Umbilical cord (tissue), 2 donors: ENCODE results near the gene SART3. TPM values are rescaled to one million over a fixed set of nuclear protein-coding genes. Genes with fewer than 3 reads are reported as not detected.
"Not testable (repeated sequence)": the region's sequence is repeated elsewhere in the genome, so short reads cannot be mapped to it uniquely, and the experiment has no call there.

Experiments
- DNase-seq: peaks from one replicate; pipeline ENCODE4 v3.0.0-alpha.2; 2015; ENCODE audit warnings: low spot score
- total RNA-seq: library from RNA; depleted of rRNA; stranded (reverse); fragments of >200 nt; gene quantifications from one replicate; pipeline ENCODE4 v1.2.3, GENCODE V29; 2014; ENCODE audit warnings: low replicate concordance; ENCODE audit not compliant: insufficient read depth

The SART3 gene
- total RNA-seq, 1 donor from 2014 or later: 40.7 TPM

DNA sequence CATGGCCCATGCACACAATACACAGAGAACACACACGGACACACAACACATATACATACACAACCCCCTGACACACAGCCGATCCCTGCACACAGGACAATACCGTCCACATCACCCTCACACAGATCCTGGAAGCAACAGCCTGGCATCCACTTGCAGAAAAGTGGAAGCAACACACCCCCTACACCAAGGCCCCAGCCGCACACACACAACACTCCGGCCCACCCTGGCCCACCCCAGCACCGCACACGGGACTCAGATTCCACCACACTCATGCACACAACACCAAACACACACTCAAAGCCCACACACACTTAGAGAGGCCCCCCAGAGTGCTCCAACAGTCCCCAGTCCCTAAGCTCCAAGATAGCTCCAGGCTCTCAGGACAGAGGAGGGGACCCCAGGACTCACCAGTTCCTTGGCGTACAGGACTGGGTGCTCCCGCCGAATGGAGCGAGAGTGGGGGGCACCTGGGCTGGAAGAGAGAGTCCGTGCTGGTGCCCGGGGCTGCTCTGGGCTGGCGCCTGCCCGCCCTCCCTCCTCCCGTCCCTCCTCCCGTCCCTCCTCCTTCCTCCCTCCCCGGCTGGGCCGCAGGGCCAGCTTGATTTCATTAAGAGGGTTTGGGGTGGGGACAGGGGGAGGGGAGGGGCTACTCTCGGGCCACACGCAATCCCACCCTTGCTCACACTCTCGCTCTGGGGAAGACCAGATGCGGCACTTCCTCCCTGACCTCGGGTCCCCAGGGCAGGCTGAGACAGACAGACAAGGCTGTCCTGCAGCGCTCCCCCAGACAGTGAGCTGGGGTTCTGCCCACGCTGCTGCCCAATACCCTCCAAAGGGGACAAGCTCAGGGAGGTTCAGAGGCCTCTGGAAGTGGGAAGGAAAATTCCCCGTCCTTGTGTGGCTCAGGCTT lies 36.8 kb upstream of the SART3 start, which contains the start of gene TMEM119:
Gene TMEM119, minus strand, starts transcription at position 526 of the 913 bp plus-strand sequence. CDS start 5,701 bp downstream, outside the sequence.
- peak; percentile 80 for DNase-seq

DNA sequence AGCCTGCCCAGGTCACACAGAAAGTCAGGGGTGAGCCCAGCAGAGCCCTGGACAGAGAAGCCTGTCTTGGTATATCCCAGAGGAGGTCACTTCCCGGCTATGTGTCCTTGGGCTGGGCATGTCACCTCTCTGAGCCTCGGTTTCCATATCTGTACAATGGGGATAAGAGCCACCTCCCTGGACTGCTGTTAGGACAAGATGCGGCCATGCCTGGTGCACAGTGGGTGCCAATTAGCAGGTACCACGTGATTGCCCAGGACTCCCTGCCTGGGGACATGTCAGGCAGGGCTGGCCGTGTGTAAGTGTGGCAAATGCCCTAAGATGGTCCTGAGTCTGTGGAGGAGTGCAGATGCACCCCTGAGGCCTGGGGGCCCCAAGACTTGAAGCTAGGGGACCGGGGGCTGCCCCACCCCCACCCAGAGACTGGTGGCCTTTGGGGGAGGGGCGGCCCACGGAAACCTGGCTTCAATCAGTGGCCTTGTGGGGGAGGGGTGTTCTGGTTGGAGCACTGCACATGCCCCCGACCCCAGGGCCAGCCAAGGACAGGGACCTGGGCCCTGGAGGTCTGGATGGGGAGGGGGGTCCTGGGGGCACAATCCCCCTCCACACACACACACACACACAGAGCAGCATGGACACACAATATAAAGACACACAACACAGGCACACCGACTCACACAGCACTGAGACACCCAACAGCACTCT lies 36.0 kb upstream of the SART3 start:
- DNase-seq: no peak

DNA sequence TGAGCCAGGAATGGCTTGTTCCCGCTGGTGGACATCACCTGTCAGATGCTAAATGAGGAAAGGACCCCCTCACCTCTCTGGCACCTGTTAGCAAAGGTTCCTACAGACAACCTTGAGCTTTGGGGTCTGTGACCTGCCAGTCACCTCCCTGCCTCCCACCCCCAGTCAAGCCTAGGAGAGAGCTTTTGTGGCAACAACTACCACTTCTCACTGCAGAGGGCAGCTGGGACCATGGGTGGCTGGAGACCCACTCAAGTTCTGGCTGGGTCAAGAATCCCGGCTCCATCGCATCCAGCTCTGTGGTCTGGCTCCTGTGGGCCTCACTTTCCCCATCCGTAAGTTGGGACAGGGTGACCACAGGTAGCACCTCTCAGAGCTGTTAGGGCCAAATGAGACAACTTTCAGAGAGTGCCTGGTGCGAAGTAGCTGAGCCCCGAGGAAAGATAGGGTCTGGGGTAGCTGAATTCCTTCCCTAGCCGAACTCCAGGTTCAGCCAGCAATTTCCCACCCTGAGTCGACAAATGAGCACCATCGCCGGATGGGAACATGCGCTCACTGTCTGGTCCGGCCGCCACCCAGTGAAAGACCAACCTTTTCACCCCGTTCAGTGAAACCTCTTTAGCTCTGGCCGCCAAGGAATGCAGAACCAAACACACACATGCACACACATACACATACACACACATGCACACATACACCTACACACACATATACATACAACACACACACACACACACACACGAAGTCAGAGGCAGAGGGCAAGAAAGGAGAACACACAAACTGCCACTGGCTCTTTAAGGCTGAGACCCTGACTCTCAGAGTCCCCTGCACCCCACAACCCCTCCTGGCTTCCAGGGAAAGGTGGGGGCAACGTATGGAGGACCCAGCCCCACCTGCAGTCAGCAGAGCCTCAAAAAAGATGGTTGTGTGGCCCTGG lies 35.0 kb upstream of the SART3 start:
- peak; percentile 33 for DNase-seq

- DNase-seq: no peak
These were observed 34.2 kb upstream of the SART3 start for GRCh38 chr12:108594960-108595710.

- DNase-seq: no peak
These were observed 33.4 kb upstream of the SART3 start for GRCh38 chr12:108594323-108594903.

DNA sequence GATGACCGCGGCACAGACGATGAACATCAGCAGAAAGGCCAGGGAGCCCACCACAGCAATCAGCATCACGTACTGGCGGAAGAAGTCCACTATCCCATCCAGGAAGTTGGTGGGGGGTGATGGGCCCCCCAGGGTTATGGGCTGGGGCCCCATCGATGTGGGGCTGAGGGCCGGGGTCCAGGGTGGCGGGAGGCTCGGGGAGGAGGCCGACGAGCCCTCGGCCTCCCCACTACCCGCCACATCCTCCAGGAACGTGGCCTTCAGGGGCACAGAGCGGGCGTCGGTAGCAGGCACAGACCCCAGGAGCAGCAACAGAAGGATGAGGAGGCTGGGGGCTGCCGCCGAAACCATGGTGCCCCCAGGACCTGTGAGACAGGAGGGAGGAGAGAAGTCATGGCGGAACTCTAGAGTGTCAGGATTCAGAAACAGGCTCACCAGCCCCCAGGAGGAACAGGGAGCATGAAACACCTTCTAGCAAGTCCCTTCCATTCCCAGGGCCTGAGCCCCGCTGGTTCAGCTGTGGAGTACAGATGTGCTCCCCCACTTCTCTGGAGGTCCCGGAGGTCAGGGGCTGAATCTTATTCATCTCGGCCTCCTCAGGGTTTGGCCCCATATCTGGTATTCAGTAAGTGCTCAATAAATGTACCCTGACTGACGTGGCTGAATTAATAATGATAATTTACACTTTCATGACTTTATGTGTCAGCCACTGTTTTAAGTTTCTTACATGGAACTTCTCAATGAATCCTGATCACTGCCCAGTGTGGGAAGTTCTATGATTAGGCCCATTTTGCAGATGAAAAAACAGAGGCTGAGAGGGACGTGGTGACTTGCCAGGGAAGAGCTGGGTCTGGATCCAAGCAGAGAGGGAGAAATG lies 31.3 kb upstream of the SART3 start:
- no peak for DNase-seq

DNA sequence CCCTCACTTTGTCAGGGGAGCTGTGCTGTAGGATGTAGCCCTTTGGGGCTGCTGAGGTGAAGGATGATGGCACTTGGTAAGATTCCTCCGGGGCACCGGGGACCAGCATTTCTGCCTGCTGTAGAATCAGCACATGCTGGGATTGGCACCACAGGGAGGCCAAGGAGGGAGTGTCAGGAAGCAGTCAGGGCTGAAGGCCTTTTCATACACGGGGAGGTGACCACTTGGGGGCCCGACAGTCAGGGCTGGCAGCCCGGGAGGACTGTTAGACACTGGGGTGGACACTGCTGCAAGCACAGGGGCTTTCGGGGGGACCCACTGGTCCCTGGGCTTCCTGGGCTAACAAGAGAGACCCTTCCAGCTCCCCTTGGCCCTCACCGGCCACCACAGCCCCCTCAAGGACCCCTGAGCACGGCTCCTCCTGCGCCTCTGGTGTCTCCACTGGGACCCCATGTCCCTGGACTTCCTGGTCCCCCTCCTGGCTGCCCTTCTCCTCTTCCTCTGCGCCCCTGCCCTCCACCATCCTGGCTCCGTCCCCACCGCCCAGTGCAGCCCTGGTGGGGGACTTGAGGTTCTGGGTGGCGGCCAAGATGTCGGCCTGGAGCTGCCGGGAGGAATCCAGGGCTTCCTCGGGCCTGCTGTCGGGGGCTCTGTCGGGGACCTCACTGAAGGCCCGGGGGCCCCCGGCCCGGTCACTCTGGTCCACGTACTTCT lies 30.5 kb upstream of the SART3 start:
- DNase-seq: no peak

GRCh38 chr12:108590463-108590862 lies 29.5 kb upstream of the SART3 start:
- not testable (repeated sequence) for DNase-seq

GRCh38 chr12:108589840-108590229 lies 28.9 kb upstream of the SART3 start:
- no peak for DNase-seq

GRCh38 chr12:108589028-108589839 lies 28.3 kb upstream of the SART3 start:
- peak; percentile 82 for DNase-seq

DNA sequence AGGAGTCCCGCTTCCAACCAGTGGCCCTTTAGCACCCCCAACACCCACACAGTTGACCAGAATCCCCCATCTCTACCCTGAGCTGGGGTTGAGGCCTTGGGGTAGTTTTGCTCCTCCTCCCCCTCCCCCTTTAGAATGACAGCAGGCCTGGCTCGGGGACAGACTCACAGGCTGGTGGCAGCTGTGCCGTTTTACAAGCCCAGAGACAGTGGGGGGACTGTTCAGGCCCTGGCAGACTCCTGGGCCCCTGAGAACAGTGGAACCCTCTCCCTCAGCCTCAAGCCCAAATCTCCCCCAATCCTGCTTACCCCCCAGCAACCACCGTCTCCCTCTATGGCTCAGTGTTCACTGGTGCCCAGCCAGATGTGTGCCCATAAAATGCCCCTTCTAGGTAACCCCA lies 26.9 kb upstream of the SART3 start:
- DNase-seq: no peak

- no peak for DNase-seq
These were observed 25.3 kb upstream of the SART3 start for GRCh38 chr12:108586306-108586705.

DNA sequence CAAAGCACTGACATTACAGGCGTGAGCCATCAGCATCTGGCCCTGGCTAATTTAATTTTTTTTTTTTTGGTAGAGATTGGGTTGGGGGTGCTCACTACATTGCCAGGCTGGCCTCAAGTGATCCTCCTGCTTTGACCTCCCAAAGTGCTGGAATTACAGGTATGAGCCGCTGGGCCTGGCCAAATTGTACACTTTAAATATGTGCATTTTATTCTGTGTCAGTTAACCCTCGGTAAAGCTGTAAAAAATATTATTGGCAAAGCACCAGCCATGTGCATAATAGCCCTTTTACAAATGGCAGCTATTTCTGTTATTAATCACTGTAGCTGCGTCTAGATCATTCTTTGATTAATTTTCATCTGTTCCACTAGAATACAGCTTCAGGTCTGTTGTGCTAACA lies 24.9 kb upstream of the SART3 start:
- DNase-seq: no peak

- DNase-seq: no peak
These were observed 23.6 kb upstream of the SART3 start for GRCh38 chr12:108584456-108585065.

- peak; percentile 65 for DNase-seq
These were observed 23.0 kb upstream of the SART3 start for GRCh38 chr12:108583991-108584390.

DNA sequence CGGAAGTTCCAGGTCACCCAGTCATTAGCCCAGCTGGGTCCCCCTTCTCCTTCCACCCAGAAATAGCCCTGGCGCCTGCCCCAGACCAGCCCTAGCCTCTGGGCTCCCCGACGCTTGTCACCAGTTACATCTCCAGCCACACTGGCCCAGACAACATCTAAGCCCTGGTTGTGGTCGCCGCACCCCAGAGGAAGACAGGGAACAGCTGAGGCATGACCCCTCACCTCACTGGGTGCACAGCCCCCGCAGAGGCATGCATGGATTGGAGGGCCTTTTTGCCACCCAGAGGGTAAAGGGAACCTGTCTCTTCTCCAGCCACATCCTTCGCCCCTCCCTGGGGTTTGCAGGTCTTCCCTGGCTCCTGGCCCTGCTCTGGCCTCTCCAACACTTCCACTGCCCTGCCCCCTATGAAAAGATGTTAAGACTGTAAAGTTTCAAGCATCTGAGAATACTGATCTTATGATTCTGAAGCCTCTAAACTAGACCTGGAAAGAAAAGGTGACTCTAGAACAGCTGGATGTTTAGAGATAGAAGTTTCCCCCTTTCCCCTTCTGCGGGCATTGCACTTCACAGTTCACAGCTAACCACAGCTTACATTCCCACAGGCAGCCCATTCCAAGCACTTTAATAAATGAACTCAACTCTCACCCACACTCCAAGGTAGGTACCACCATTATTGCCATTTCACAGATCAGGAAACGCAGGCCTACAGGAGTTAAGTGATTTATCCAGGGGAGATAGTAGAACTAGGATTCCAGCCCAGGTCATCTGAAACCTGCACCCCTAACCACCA lies 22.2 kb upstream of the SART3 start:
- peak; percentile 30 for DNase-seq

DNA sequence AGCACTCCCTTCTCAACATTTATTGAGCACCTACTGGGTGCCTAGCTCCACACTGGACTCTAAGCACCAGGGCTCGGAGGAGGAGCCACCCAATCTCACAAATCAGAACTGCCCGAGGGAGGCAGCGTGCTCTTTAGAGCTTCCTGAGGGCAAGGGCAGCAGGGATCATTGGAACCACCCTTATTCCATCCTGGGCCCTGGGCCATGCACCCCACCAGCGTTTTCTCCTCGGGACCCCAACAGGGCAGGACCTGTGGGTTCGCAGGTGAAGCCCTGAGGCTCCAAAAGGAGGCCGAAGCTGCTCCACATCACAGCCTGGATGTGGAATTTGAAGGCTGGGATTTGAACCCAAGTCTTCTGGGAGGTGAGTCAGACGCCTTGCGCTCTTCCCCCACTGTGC lies 21.5 kb upstream of the SART3 start:
- no peak for DNase-seq
